HG02938 (cell line): ENCODE results near the gene HTR3B.
"Not testable (repeated sequence)": the region's sequence is repeated elsewhere in the genome, so short reads cannot be mapped to it uniquely, and the experiment has no call there.

Source experiments
- ATAC-seq: cut with Tn5 transposase; IDR thresholded peaks from one replicate; pipeline ENCODE4 v1.9.1; 2021; ENCODE audit warnings: mild to moderate bottlenecking, moderate library complexity; ENCODE audit not compliant: unreplicated experiment

Gene HTR3B

DNA sequence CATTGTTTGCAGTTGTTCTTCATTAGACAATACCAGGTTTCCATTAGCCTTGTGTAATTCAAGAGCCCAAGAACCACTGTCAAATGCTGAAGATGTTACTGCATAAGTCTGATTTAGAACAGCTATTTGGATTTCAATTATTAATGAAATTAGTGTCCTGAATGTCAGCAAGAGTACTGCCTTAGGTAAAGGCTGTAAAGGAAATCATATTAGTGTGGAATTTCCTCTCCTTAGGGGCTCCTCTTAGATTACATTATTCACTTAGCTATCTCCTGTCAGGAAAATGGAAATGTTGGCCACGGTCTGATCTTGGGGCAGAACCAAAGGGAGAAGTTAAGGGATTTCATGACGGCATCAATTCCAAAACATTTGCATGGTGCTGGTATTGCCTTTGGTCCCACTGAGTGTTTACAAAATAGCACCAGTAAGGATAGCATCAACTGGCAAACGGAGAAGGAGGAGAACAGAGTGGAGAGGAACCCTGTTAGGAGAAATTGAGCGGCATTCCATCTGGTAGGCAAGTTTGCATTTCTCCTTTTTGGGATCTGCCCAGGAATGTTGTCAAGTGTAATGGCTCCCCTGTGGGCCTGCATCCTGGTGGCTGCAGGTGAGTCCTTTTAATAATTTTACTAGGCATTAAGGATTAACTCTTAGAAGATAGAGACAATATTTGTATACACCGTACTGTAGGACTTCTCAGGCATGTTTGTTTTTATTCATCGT lies at the start of gene HTR3B:
TSS of gene HTR3B (plus strand) at position 418 of the 723 bp plus-strand sequence. CDS start at position 556, 138 bp downstream.
- no peak for ATAC-seq

GRCh38 chr11:113855803-113856202 lies 48.8 kb upstream of the HTR3B start:
- no peak for ATAC-seq

DNA sequence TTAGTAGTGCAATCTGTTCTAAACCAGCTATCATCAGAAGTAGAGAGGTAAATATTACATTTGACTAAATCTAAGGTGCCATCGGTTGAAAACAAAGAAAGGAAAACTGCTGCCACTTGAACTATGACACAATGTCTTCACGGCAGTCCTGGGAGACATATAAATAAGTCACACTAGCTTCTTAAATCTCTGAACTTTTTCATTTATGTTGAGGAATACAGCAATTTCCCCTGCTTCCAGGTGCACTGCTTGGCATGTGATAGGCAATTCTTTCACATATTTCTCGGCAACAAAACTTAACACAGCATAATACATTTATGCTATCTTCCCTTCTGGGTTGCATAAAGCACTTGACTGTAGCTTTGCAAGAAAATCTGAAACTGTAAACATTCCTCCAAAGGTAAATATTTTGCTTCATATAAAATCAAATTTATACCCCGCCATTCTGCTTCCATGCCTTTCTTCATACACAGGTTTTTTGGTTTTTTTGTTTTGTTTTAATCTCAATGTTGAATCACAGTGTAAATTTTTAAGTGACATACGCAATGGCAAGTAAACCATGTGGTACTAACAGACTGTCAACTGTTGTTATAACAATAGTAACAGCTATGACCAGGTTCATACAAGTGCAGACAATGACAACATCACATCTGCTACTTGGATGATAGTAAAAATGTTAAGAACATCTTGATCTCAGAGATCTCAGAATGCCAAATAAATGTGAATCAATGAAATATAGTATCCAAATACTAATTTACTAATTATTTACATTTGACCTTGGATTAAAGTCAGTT lies 47.4 kb upstream of the HTR3B start:
- ATAC-seq: no peak

DNA sequence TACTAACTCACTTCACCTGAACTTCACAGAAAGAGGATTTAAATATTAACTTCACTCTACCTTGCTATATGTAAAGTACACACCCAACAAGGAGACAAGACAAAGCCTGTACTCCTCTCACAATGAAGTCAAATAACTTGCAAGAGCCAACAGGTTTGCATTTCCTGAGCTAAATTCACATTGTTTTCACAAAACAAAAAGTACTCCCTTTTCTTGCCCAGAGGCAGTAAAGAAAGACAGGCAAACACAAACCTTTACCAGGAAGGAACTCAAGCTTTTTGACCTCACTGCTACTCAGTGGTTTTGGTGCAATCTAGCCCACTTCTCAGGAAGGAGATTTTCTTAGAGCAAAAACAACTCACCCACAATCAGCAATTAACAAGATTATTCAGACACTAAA lies 44.9 kb upstream of the HTR3B start:
- ATAC-seq: no peak

GRCh38 chr11:113862435-113862834 lies 42.2 kb upstream of the HTR3B start:
- ATAC-seq: no peak

- ATAC-seq: no peak
Measured at GRCh38 chr11:113864410-113864809, 40.2 kb upstream of the HTR3B start.

DNA sequence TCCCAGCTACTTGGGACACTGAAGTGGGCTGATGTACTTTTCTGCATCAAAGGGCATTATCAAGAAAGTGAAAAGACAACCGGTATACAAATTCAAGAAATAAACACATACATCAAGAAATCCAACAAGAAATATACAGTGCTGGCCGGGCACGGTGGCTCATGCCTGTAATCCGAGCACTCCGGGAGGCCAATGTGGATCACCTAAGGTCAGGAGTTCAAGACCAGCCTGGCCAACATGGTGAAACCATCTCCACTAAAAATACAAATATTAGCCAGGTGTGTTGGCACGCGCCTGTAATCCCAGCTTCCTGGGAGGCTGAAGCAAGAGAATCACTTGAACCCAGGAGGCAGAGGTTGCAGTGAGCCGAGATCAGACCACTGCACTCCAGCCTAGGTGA lies 38.7 kb upstream of the HTR3B start:
- ATAC-seq: no peak

DNA sequence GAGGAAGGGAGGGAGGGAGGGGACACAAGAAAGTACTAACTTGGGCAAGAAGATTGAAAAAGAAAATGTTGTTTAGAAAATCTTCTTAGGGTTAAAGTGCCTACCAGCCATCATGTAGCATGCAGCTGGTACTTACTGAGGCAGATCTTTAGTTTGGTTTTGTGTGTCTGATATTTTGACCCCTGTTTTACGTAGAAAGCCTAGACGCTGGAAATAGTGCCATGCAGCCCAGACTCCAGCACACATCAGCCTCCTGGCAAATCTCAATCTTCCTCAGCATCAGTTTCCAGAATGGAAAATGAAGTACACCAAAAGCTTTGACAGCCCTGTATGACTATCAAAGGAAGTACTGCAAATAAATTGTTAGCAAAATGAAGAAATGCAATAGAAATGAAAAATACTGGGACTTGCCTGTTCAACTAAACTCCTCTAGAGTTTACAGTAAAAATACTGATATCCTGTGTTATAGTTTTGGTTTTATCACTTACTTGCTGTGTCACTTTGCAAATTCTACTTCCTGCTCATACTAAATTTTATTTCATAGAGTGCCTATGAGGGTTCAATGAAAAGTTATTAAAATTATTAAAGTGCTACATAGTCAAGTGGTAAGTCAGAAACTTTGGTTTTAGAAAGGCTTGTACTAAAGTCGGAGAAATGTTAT lies 36.6 kb upstream of the HTR3B start:
- no peak for ATAC-seq

GRCh38 chr11:113871336-113871735 lies 33.3 kb upstream of the HTR3B start:
- ATAC-seq: no peak

GRCh38 chr11:113873236-113873626 lies 31.4 kb upstream of the HTR3B start:
- no peak for ATAC-seq

GRCh38 chr11:113874096-113874495 lies 30.5 kb upstream of the HTR3B start:
- ATAC-seq: no peak

GRCh38 chr11:113874581-113875233 lies 29.9 kb upstream of the HTR3B start:
- ATAC-seq: peak; percentile 47

- ATAC-seq: peak; percentile 84
Measured at GRCh38 chr11:113875234-113876073, 29.1 kb upstream of the HTR3B start, which contains the start of gene USP28. Gene USP28, minus strand, starts transcription at chr11:113875572. Its CDS starts 71 bp downstream, at chr11:113875501.

GRCh38 chr11:113876074-113876797 lies 28.4 kb upstream of the HTR3B start:
- no peak for ATAC-seq

GRCh38 chr11:113876798-113877669 lies 27.6 kb upstream of the HTR3B start:
- no peak for ATAC-seq

- no peak for ATAC-seq
Measured at GRCh38 chr11:113877670-113878055, 26.9 kb upstream of the HTR3B start.

GRCh38 chr11:113879446-113879845 lies 25.1 kb upstream of the HTR3B start:
- ATAC-seq: not testable (repeated sequence)

DNA sequence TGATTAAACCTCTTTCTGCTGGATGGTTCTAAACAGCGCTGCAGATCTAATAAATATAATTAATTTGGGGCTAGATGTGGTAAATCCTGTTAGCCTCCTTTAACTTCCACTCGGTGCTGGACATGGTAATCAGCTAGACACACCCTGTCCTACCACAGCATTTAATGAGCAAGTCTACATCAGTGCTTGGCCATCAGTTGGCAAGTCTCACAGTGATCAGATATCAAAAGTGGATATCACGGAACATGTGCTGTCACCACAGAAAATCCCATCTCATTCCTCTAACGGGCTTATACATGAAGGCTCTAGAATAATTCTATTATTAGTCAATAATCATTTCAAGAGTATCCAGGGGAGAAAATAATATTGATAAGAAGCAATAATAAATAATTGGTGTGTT lies 23.6 kb upstream of the HTR3B start:
- ATAC-seq: no peak

DNA sequence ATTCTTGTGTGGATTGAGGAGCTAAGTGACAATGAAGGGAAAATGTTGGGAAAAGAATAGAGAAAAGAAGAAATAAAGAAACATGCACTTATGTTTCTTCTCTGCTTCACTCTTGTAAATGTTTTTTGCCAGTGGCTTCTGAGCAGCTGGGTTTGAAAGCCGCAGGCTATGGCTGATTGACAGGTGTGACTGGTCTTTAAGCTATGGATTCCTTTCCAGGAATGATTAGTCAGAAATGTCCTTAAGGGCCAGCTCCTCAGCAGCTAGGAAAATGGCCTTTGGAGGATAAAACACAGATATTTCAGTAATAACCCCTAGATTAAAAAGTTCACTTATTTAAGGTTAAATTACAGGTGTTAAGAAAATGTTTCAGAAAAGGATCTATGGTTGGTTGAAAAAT lies 22.7 kb upstream of the HTR3B start:
- no peak for ATAC-seq
